NCI-H1092 (cell line): Measurements from ENCODE around the gene TRPM3.
"Not testable (repeated sequence)": the region's sequence is repeated elsewhere in the genome, so short reads cannot be mapped to it uniquely, and the experiment has no call there.

Experiments used
- DNase-seq: peaks from one replicate; lab custom pipeline; 2025; lab: John Stamatoyannopoulos, UW

Gene TRPM3

GRCh38 chr9:70995511-70995910 is 125.9 kb downstream of the TRPM3 start:
- no peak for DNase-seq

DNA sequence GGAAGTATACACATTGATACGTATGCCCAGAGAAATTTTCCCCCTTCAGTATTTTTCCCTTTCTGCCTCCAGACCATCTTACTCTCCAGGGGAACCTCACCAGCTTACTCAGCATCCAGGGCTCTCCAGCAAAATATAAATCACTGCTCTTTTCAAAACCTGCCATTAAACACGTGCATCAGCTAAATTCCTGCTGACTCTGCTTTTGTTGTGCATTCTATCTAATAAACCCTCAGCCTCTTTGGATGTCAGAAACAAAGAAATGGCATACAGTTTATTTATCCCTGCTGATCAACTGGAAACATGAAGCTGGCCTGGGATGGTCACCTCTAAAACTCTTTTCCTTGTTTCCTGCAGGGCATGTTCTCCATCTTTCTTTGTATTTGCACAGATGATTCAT is 126.8 kb downstream of the TRPM3 start:
- DNase-seq: no peak

- no peak for DNase-seq
Measured at GRCh38 chr9:70988551-70988950, 132.9 kb downstream of the TRPM3 start.

DNA sequence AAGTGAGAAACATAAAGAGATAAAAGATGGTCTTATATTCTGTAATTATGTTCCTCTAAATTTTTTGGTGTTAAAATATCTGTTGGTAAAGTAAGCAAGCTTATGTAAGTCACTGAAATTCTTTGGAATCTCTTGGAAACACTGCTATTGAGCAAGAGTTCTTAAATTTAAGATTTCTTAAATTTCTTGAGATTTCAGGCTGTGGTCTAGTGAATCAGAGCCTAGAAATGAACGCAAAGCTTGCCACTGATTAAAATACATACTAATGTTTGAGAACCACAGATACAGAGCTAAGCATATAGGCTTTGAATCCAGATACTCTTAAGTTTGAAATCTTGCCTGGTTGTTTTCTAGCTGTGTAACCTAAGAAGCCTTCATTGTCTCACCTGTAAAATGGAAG is 133.4 kb downstream of the TRPM3 start:
- DNase-seq: no peak

DNA sequence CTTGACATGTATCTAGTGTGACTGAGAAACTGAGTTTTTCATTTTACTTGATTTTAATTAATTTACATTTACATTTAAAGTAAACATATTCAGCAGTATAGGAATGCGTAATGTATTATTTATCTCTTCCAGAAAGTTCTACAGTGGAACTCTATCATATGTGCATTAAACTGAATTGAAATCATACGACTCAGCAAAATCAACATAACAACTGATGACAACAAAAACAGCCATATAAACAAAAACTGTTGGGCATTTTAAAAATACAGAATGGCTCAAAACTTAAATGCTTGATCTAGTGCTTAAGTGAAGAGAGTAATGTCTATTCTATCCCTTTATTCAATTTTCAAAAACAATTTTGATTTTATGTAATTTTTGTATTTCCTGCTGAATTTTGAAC is 134.4 kb downstream of the TRPM3 start:
- DNase-seq: no peak

DNA sequence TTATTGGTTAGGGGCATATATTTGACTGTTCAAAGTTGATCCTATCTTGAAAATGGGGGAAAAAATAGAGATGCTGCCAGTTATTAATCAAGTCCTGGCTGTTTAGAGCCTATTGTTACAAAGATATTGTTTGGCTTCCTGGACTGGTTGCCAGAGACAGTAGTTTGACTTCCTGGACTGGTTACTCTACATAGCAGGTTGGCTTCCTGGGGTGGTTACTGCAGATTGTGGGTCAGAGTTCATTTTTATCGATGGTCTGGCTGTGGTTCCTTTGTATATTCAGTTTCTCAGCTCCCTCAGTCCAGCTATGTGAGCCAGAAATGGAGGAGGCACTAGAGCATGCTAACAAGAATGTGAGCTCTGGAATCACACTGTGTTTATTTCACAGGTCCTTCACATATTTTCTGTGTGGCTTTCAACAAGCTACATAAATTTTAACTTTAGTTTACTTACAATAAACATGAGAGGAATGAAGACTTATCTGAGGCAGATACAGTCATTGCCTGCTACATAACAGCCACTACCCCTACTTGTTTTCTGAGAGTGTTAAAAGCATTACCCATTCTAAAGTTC is 137.6 kb downstream of the TRPM3 start:
- DNase-seq: no peak

- no peak for DNase-seq
Measured at GRCh38 chr9:70981312-70981711, 140.1 kb downstream of the TRPM3 start.

DNA sequence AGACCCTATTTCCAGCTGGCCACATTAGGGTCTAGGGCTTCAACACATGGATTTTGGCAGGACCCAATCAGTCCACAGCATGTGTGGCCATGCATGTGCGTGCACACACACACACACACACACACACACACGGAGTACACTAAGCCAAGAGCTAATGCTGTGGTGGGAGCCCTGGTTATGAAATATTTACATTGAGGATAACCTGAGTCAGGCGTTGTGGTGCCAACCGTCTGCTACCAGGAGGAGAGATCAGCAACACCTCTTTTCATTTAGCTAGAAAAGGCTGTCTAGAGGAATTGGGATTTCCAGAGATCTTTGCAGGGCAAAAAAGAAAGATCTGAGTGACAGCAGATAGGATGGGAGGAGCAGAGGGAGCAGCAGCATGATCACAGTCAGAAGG is 141.5 kb downstream of the TRPM3 start:
- DNase-seq: no peak

DNA sequence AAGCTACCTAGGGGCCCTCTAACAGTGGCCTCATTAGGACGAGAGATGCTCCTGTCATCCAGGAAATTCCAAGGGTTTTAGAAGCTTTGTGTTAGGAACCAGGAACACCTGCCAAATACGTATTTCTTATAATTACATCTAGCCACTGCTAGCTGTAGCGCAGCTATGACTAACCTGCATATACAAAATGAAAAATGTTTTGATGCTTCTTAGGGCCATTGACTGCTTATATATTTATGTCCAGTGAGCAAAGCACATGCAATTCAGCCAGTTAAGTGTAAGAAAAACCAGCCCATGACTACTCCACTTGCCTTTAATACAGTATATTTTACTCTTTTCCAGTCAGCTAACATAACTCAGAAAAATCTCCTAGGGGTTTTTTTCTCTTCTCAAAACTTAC is 143.3 kb downstream of the TRPM3 start:
- no peak for DNase-seq

GRCh38 chr9:70975821-70976220 is 145.6 kb downstream of the TRPM3 start:
- no peak for DNase-seq

GRCh38 chr9:70971723-70972122 is 149.7 kb downstream of the TRPM3 start:
- no peak for DNase-seq

DNA sequence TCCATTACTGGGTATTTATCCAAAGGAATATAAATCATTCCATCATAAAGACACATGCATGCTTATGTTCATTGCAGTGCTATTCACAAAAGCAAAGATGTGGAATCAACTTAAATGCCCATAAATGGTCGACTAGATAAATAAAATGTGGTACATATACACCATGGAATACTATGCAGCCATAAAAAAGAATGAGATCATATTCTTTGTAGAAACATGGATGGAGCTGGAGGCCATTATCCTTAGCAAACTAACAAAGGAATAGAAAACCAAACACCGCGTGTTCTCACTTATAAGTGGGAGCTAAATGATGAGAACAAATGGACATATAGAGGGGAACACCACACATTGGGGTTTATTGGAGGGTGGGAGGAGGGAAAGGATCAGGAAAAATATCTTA is 155.0 kb downstream of the TRPM3 start:
- DNase-seq: not testable (repeated sequence)

DNA sequence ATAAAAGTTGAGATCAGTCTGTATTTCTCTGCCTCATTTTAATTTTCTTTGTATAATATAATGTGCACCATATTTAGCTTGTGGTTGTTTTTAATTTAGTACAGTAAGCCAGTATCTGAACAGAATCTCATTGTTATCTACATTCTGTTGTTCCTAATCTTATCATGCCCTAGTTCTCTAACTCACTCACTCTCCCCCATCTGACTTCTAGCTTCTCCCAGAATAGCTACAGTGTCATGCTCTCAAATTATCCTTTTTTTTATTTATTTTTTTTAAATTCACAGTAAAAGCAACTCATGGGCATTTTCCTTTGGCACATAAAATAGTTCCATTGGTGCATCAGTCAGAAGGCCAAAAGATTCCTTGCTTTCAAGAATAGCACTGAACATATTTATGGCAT is 156.6 kb downstream of the TRPM3 start:
- no peak for DNase-seq

DNA sequence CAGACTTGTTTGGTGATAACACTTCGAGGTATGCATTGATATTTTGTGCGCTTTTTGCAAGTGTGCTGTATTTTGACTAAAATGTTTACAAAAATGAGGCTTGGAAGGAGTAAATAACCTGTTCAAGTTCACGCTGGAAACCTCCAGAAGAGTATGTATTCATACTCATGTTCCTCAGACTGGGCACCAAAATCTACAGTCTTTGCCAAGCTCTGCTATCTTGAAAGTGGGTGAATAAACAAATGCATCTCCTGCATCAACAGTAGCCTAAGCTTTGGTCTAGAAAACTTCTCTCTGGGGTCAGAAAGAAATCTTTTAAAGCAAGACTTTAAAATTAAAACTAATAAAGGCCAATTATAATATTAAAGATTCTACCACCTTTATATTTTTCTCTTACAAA is 157.9 kb downstream of the TRPM3 start:
- DNase-seq: no peak

GRCh38 chr9:70962761-70963440 is 158.5 kb downstream of the TRPM3 start:
- no peak for DNase-seq

DNA sequence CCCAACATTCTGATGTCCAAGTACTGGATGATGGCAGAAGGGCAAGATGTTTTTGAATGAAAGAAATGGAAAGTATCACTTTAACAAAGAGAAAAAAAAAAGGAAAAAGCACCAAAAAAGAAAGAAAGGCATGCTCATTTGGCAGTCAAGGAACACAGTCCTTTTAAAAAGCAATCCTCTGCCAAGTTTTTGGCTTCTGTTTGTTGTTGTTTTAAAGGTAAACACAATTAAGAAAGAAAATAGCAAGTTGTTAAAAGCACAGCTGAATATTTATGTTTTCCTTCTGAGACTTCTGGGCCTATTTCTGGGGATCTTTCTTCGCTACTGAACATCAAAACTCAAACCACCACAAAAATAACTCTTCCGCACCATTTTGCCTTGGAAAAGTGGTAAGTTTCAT is 162.1 kb downstream of the TRPM3 start:
- no peak for DNase-seq

GRCh38 chr9:70954596-70955143 is 166.8 kb downstream of the TRPM3 start:
- no peak for DNase-seq

- no peak for DNase-seq
Measured at GRCh38 chr9:70954126-70954525, 167.3 kb downstream of the TRPM3 start.

GRCh38 chr9:70951749-70952727 is 169.4 kb downstream of the TRPM3 start:
- DNase-seq: no peak

GRCh38 chr9:70950270-70950669 is 171.2 kb downstream of the TRPM3 start:
- no peak for DNase-seq

GRCh38 chr9:70949239-70949638 is 172.2 kb downstream of the TRPM3 start:
- no peak for DNase-seq

DNA sequence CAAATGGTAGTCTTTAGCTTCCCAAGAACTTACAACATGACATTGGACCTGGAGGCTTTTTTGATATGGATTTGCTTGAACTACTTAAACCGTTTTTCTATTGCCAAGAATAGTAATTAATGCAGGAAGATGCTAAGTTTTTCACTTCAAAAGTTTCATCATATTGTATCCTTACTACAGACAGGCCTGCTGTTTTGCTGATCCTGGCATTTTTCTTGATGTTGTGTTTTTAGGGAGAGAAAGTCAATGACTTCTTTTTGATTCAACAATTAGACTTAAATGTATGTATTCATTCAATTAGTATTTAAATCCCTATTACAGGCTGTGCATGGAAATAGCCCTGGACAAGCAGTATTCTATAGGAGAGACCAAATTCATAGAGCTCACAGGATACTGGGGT is 172.7 kb downstream of the TRPM3 start:
- no peak for DNase-seq

- DNase-seq: no peak
Measured at GRCh38 chr9:70947511-70947910, 173.9 kb downstream of the TRPM3 start.
